ENCODE results near the gene STX8.

Gene STX8

DNA sequence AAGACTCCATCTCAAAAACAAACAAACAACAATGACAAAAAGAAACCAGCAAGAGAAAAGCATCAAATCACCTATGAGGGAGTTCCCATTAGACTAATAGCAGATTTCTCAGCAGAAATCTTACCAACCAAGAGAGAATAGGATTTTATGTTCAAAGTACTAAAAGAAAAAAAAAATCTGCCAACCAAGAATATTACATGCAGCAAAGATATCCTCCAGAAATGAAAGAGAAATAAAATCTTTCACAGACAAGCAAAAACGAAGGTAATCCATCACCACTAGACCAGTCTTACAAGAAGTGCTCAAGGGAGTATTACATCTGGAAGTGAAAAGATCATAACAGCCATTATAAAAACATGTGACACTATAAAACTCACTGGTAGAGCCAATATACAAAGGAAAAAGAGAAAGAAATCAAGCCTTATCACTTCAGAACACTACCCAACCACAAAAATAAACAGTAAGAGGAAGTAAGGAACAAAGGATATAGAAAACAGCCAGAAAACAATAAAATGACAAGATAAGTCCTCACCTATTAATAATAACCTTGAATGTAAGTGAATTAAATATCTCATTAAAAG, 66.3 kb downstream of the STX8 start:
- H3K4me3 ChIP-seq (ENCODE audit: low read depth, low read length): no peak overlapping the region
- DNase-seq: no peak
- no peaks in the 10 kb centered on the region for H3K4me1 ChIP-seq
- no peaks in the 10 kb centered on the region for H3K27me3 ChIP-seq
- no peaks in the 10 kb centered on the region for H3K36me3 ChIP-seq
- TF ChIP-seq, protein P1, sequence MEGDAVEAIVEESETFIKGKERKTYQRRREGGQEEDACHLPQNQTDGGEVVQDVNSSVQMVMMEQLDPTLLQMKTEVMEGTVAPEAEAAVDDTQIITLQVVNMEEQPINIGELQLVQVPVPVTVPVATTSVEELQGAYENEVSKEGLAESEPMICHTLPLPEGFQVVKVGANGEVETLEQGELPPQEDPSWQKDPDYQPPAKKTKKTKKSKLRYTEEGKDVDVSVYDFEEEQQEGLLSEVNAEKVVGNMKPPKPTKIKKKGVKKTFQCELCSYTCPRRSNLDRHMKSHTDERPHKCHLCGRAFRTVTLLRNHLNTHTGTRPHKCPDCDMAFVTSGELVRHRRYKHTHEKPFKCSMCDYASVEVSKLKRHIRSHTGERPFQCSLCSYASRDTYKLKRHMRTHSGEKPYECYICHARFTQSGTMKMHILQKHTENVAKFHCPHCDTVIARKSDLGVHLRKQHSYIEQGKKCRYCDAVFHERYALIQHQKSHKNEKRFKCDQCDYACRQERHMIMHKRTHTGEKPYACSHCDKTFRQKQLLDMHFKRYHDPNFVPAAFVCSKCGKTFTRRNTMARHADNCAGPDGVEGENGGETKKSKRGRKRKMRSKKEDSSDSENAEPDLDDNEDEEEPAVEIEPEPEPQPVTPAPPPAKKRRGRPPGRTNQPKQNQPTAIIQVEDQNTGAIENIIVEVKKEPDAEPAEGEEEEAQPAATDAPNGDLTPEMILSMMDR (IDR thresholded peaks at IDR 0.05; ENCODE audit: low read depth, low read length): no peak
- no peaks in the 10 kb centered on the region for H3K9me3 ChIP-seq

DNA sequence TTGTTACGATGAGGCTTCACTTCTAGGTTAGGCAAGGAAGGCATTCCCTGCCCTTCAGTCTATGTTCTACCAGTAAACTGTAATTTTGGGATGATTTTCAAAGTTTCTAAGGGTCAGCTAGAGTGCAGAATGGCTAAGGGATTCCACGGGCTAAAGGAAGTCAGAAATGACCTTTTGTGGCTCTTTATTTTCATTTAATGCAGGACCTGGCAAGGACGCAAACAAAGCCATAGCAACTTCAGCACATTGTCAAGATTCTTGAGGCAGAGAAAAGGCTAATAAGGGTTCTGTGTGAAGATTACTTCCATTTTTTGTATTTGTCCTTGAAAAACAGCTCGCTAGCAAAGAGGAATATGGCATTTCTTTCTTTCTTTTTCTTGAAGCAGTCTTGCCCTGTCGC, 76.6 kb downstream of the STX8 start:
- TF ChIP-seq, protein P1 (IDR thresholded peaks at IDR 0.05; ENCODE audit: low read depth, low read length): no peak
- Histone ChIP-seq H3K36me3 (no peaks in the 10 kb centered on the region), H3K27me3 (no peaks in the 10 kb centered on the region), H3K9me3 (no peaks in the 10 kb centered on the region), H3K4me1 (no peaks in the 10 kb centered on the region), H3K4me3 (ENCODE audit: low read depth, low read length) (no peak overlapping the region)
- DNase-seq: no peak

DNA sequence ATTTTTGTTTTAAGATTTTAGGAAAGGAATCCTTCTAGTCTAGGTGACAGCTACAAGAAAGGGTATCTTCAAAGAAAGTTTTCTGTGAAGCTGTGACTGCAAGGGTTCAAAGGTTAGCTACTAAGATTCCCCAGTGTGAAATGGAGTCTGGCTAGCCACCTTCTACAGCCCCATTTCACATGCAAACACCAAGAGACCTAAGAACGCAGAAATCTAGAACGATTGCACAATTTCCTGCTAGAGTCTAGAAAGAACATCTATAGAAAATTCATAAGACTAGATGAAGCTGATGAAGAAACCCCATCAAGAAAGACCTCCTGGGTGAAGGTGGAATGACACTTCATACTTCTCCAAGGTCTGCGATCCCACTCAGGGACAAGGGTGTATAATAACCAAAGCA, 77.1 kb downstream of the STX8 start:
- no peak overlapping the region for H3K4me3 ChIP-seq (ENCODE audit: low read depth, low read length)
- H3K9me3 ChIP-seq: no peaks in the 10 kb centered on the region
- no peaks in the 10 kb centered on the region for H3K36me3 ChIP-seq
- H3K27me3 ChIP-seq: no peaks in the 10 kb centered on the region
- TF ChIP-seq, protein P1 (IDR thresholded peaks at IDR 0.05; ENCODE audit: low read depth, low read length): no peak
- H3K4me1 ChIP-seq: no peaks in the 10 kb centered on the region
- no peak for DNase-seq

DNA sequence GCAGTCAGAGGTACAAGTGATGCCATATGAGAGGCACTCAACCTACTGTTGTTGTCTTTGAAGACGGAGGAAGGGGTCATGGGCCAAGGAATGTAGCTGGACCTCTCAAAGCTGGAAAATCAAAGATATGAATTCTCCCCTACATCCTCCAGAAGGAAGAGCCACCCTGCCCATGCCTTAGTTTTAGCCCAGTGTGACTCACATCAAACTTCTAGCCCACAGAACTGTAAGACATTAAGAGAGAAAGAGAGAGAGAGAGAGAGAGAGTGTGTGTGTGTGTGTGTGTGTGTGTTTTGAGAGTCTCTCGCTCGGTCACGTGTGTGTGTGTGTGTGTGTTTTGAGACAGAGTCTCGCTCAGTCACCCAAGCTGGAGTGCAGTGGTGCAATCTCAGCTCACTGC, 87.1 kb downstream of the STX8 start:
- TF ChIP-seq, protein P1 (IDR thresholded peaks at IDR 0.05; ENCODE audit: low read depth, low read length): no peak
- no peak for DNase-seq
- H3K27me3 ChIP-seq: no peaks in the 10 kb centered on the region

DNA sequence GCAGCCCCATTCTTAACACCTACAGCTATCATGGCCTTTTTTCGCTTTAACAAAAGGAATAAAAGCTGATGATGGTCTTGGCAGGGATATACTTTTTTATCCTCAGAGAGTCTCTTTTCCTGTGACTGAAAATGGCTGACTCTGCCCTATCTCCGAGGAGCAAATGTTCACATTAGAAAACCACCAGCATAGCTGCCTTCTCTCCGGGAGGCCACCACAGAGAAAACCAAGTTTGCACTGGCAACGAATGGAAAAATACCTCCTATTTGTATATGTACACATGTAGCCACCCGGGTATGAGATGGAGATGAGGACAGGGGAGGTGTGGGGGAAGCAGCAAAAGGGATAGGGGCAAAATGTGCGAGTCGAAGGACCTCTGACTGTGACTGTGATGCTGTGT, 88.2 kb downstream of the STX8 start:
- H3K36me3 ChIP-seq: no peaks in the 10 kb centered on the region
- no peaks in the 10 kb centered on the region for H3K9me3 ChIP-seq
- DNase-seq: no peak
- TF ChIP-seq, protein P1 (IDR thresholded peaks at IDR 0.05; ENCODE audit: low read depth, low read length): no peak
- H3K27me3 ChIP-seq: no peaks in the 10 kb centered on the region
- no peaks in the 10 kb centered on the region for H3K4me1 ChIP-seq
- no peak overlapping the region for H3K4me3 ChIP-seq (ENCODE audit: low read depth, low read length)

More for the DNA sequence above, 87.1 kb downstream of the STX8 start:
- Histone ChIP-seq H3K4me1 (no peaks in the 10 kb centered on the region), H3K9me3 (no peaks in the 10 kb centered on the region), H3K36me3 (no peaks in the 10 kb centered on the region), H3K4me3 (ENCODE audit: low read depth, low read length) (no peak overlapping the region)

DNA sequence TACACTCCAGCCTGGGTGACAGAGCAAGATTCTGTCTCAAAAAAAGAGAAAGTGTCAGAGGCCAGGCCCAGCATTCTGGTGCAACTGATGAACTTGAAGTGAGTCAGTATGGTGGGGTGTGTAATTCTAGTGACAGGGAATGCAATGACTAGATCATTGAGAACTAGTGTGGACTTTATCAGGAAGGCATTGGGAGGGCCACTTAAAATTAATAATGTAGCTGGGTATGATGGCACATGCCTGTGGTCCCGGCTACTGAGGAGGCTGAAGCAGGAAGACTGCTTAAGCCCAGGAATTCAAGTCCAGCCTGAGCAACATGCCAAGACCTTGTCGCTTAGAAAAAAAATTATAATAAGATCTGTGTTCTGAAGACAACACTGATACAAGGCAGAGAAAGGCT, 90.8 kb downstream of the STX8 start:
- Histone ChIP-seq H3K27me3 (no peaks in the 10 kb centered on the region), H3K4me1 (no peaks in the 10 kb centered on the region), H3K36me3 (no peaks in the 10 kb centered on the region), H3K4me3 (ENCODE audit: low read depth, low read length) (no peak overlapping the region), H3K9me3 (no peaks in the 10 kb centered on the region)
- TF ChIP-seq, protein P1 (IDR thresholded peaks at IDR 0.05; ENCODE audit: low read depth, low read length): no peak
- DNase-seq: no peak
